Kidney (tissue), 22 donors: ENCODE data around the gene SEMA3C. TPM values are rescaled to one million over a fixed set of nuclear protein-coding genes. Genes with fewer than 3 reads are reported as not detected.

Source experiments
- DNase-seq, 5 donors: peaks; one replicate each; pipeline ENCODE4 v3.0.0-alpha.2; 2013 to 2020
- FAIRE-seq: peaks from 2 replicates; lab custom pipeline; 2012; peaks lifted over from hg19 to GRCh38; lab: Jason Lieb, UNC
- H3K27ac ChIP-seq, 2 donors: one replicate each; pipeline ENCODE4 v1.7.0; 2013; ENCODE audit warnings: low read depth in 2 of 2, low read length in 2 of 2, inconsistent platforms in 1 of 2
- H3K27me3 ChIP-seq: one replicate; pipeline ENCODE4 v1.7.1; 2013; ENCODE audit warnings: low read length, inconsistent platforms; ENCODE audit not compliant: control insufficient read depth, insufficient read depth
- H3K36me3 ChIP-seq, 3 donors: one replicate each; pipeline versions ENCODE4 v1.7.0 to v1.7.1; 2013; ENCODE audit warnings: low read length in 3 of 3, control low read depth in 1 of 3, inconsistent platforms in 1 of 3; ENCODE audit not compliant: insufficient read depth in 3 of 3, control insufficient read depth in 2 of 3
- H3K4me1 ChIP-seq, 3 donors: one replicate each; pipeline versions ENCODE4 v1.7.0 to v1.7.1; 2013; ENCODE audit warnings: low read length in 3 of 3, inconsistent platforms in 1 of 3, low read depth in 1 of 3; ENCODE audit not compliant: control insufficient read depth in 2 of 3, insufficient read depth in 2 of 3
- H3K4me3 ChIP-seq, 3 donors: one replicate each; pipeline versions ENCODE4 v1.7.0 to v1.8.1; 2013; ENCODE audit warnings: low read length in 3 of 3, control low read depth in 1 of 3, inconsistent platforms in 1 of 3
- H3K9ac ChIP-seq, 3 donors: one replicate each; pipeline versions ENCODE4 v1.7.0 to v1.7.1; 2013; ENCODE audit warnings: low read length in 3 of 3, control low read depth in 1 of 3, inconsistent platforms in 1 of 3
- H3K9me3 ChIP-seq, 3 donors: one replicate each; pipeline versions ENCODE4 v1.7.0 to v1.7.1; 2013; ENCODE audit warnings: low read length in 3 of 3, control low read depth in 1 of 3, inconsistent platforms in 1 of 3; ENCODE audit not compliant: control insufficient read depth in 2 of 3, insufficient read depth in 1 of 3
- CTCF ChIP-seq: IDR thresholded peaks from 3 replicates; pipeline ENCODE4 v1.5.1; 2012; ENCODE audit warnings: mild to moderate bottlenecking, moderate library complexity, borderline replicate concordance; ENCODE audit not compliant: insufficient read depth; ENCODE audit errors: extremely low read depth
- intact Hi-C: fragments of 100-400 bp; cut with DNase I; formaldehyde crosslinking; loops from one replicate; pipeline ENCODE4 v1.11.1; 2022
- long read RNA-seq, 10 donors: library from polyadenylated mRNA in 1 of 10; unstranded in 1 of 10; transcript quantifications; one replicate each; pipeline ENCODE4 v2.0.0 and lab custom pipeline, GENCODE V29; 2021 to 2026
- polyA plus RNA-seq: library from polyadenylated mRNA; stranded (reverse); fragments of 350-450 nt; fragmentation: Illumina TruSeq; extraction: RNeasy Lipid Tissue Mini Kit (QIAGEN cat#74804); gene quantifications from one replicate; pipeline ENCODE4 v1.2.3, GENCODE V29; 2014; ENCODE audit warnings: low read depth, low replicate concordance; ENCODE audit not compliant: insufficient read depth
- total RNA-seq: library from RNA; stranded (reverse); fragmentation: NEBNext Ultra II Directional; extraction: Animal tissue kit (Norgen Biotek cat#: 25700); gene quantifications from one replicate; pipeline ENCODE4 v1.2.1, GENCODE V29; 2021
- donor health status: control.
- donor health status: control.
- donor health status: control.
- donor health status: control.
- donor health status: control.
- donor health status: DM: yes; HTN: yes; CAD: no.
- donor health status: Normal renal cell carcinoma (clear cell type).

Gene SEMA3C
- total RNA-seq (17.2 TPM), polyA plus RNA-seq (3.9 TPM)
- long read RNA-seq, donor 1, full-length matches to known transcripts = 1 of 1 reads
- long read RNA-seq, donor 1, partial matches to known transcripts = 0 of 1 reads
- long read RNA-seq, donor 1, other reads (novel, unspliced or antisense) = 0 of 1 reads
- long read RNA-seq, donor 2, full-length matches to known transcripts = 4 of 4 reads
- long read RNA-seq, donor 2, partial matches to known transcripts = 0 of 4 reads
- long read RNA-seq, donor 2, other reads (novel, unspliced or antisense) = 0 of 4 reads
- long read RNA-seq, donor 3, full-length matches to known transcripts = 7 of 7 reads
- long read RNA-seq, donor 3, partial matches to known transcripts = 0 of 7 reads
- long read RNA-seq, donor 3, other reads (novel, unspliced or antisense) = 0 of 7 reads
- long read RNA-seq, donor 4, full-length matches to known transcripts = 2 of 2 reads
- long read RNA-seq, donor 4, partial matches to known transcripts = 0 of 2 reads
- long read RNA-seq, donor 4, other reads (novel, unspliced or antisense) = 0 of 2 reads
- long read RNA-seq, donor 5, full-length matches to known transcripts = 1 of 1 reads
- long read RNA-seq, donor 5, partial matches to known transcripts = 0 of 1 reads
- long read RNA-seq, donor 5, other reads (novel, unspliced or antisense) = 0 of 1 reads
- long read RNA-seq, donor 6, full-length matches to known transcripts = 4 of 4 reads
- long read RNA-seq, donor 6, partial matches to known transcripts = 0 of 4 reads
- long read RNA-seq, donor 6, other reads (novel, unspliced or antisense) = 0 of 4 reads
- long read RNA-seq, donor 7, full-length matches to known transcripts = 7 of 11 reads
- long read RNA-seq, donor 7, partial matches to known transcripts = 2 of 11 reads
- long read RNA-seq, donor 7, other reads (novel, unspliced or antisense) = 2 of 11 reads
- long read RNA-seq, donor 8, full-length matches to known transcripts = 1 of 1 reads
- long read RNA-seq, donor 8, partial matches to known transcripts = 0 of 1 reads
- long read RNA-seq, donor 8, other reads (novel, unspliced or antisense) = 0 of 1 reads
- long read RNA-seq, donor 9, full-length matches to known transcripts = 1 of 1 reads
- long read RNA-seq, donor 9, partial matches to known transcripts = 0 of 1 reads
- long read RNA-seq, donor 9, other reads (novel, unspliced or antisense) = 0 of 1 reads
- long read RNA-seq, donor 10, full-length matches to known transcripts = 2 of 2 reads
- long read RNA-seq, donor 10, partial matches to known transcripts = 0 of 2 reads
- long read RNA-seq, donor 10, other reads (novel, unspliced or antisense) = 0 of 2 reads

- no peak for FAIRE-seq
- H3K4me1 ChIP-seq = peaks cover 0 to 2% (median 0%) of the 10 kb centered on the region in 3 donors
- no peaks in the 10 kb centered on the region for H3K36me3 ChIP-seq
- no peaks in the 10 kb centered on the region for H3K27me3 ChIP-seq
- TF ChIP-seq CTCF = no peak
- intact Hi-C loops = no loop called here
- H3K9ac ChIP-seq = peak within 1 kb of the TSS; percentile 43 to 85 (median 46)
- no peaks in the 10 kb centered on the region for H3K9me3 ChIP-seq
- peak within 1 kb of the TSS; percentile 60 to 85 (median 74) for H3K4me3 ChIP-seq
- peak; percentile 92 to 98 (median 96) for DNase-seq
- H3K27ac ChIP-seq = peak within 1 kb of the TSS in 1 of 2 donors; percentile 48
Observed at GRCh38 chr7:80918909-80919721, at the start of gene SEMA3C. Gene SEMA3C (minus strand): TSS chr7:80919051. CDS start chr7:80916781, 2,270 bp downstream.

- TF ChIP-seq CTCF = no peak
- Histone ChIP-seq H3K9ac (no peak overlapping the region), H3K4me1 (no peaks in the 10 kb centered on the region), H3K36me3 (no peaks in the 10 kb centered on the region), H3K9me3 (no peaks in the 10 kb centered on the region), H3K27ac (no peak overlapping the region), H3K27me3 (no peaks in the 10 kb centered on the region), H3K4me3 (no peak overlapping the region)
- FAIRE-seq (no peak), DNase-seq (no peak)
- intact Hi-C loops = no loop called here
Observed at GRCh38 chr7:80968606-80969005, 49.8 kb upstream of the SEMA3C start.

- no peak for TF ChIP-seq CTCF
- no peaks in the 10 kb centered on the region for H3K27me3 ChIP-seq
- no peak overlapping the region for H3K9ac ChIP-seq
- no peak overlapping the region for H3K27ac ChIP-seq
- H3K4me1 ChIP-seq = no peaks in the 10 kb centered on the region
- intact Hi-C loops = no loop called here
- H3K4me3 ChIP-seq = no peak overlapping the region
- H3K36me3 ChIP-seq = no peaks in the 10 kb centered on the region
- no peaks in the 10 kb centered on the region for H3K9me3 ChIP-seq
- DNase-seq (no peak), FAIRE-seq (no peak)
Observed at GRCh38 chr7:80967917-80968297, 49.1 kb upstream of the SEMA3C start.
